GM19238 (cell line): ENCODE measurements around the gene PPP2R2D.
A peak's percentile ranks its signal among the peaks of the same experiment; 100 is the strongest.

Experiments
- DNase-seq: peaks from one replicate; pipeline ENCODE4 v3.0.0; 2011; ENCODE audit warnings: low spot score; ENCODE audit not compliant: insufficient read length

Gene PPP2R2D

DNA sequence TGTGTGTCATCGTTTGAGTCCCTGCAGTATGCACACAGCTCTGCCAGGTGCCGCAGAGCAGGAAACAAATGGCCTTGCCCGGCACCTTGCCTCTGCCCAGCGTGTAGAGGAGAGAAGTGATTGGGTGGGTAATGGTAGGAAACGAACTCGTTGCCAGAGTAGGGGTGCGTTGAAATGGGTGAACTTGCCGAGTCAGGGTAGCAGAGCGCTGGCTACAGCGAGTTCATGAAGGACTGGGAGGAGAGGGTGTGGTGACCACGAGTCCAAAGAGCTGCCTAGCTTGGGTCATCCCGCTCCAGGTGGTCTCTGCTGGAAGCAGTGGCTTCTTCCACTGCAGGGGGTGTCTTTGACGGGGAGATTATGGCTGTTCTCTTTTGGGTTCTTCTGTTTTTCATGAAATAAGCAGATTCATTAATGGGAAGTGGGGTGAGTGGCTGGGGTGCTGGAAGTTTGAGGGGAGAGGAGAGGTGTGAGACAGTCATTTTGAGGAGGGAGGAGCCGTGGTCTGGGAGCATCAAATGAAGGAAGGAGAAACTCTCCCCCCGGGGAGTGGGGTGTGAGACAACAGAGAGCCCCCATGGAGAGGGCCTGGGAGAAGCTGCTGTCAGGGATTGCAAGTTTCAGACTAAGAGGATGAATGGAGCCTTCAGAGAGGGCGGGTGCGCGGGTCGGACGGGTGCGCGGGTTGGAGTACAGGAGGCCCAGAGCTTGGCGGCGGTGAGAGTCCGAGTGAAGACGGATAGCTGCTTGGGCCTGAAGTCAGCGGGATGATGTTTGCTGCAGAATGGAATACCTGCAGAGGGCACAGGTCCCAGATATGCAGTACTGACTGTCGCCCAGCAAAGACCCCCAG lies 26.2 kb downstream of the PPP2R2D start:
- no peak for DNase-seq

DNA sequence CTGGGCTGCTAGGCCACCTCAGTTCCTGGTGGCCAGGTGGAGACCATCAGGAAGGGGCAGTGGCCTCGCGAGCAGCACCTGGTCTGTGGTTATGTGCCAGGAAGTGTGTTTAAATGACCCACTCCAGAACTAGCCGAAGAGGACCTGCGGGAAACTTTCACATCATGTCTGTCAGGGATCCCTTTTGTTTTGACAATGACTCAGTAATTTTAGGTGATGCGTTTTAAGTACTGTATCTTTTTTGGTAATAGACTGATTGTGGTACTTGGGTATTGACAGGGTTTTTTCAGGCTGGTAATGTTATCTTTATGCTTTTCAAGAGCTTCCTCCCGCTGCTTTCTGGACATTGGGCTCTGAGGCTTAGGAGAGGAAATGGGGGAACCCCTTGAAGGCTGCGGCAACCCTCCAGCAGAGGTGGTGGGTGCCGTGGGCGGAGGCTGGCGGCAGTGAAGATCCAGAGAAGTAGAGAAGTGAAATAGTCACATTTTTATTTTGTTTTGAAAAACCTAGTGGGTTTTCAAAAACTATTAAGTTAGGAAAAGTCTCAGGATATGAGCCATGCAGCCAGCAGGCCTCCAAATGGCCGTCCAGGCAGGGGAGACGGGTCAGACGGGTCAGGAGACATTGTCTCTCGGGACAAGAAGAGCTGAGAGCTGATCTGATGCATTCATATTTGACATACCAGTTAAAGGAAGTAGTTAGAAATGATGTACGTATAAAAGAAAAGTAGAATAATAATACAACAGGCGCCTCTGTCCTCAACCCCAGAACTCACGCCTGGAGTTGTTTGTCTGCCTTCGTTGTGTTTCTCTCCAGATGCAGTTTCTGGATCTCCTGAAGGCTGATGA lies 27.7 kb downstream of the PPP2R2D start:
- peak; percentile 54 for DNase-seq

DNA sequence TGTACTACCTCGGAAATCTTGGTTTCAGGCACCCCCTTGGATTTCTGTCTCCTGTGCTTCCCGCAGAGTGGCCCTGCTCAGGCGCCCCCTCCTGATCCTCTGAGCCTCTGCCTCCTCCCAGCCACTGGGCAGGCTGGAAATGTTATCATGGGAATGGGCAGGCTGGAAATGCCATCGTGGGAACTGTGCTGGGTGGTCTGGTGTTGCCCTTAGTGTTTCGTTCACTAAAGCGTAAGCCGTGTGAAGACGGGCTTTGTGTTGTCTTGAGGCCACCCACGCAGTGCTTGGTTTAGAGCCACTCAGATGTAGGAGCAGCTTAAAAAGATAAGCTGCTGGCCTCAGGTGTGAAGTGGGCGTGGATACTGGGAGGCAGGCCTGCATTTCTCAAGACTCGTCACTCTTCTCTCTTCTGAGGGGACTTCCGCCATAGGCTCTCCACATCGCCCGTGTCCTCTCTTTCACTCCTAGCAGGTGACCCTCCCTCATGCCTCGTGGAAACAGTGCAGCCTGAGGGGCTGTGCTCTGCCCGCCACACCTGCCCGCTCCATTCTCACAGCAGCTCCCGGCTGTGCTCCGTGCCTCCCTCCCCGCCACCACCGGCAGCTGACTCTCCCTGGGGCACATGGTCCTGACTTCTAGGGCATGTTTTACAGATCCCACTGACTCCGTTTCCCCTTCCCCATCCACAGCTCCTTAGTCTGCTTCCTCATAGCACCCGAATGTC lies 28.5 kb downstream of the PPP2R2D start:
- no peak for DNase-seq

DNA sequence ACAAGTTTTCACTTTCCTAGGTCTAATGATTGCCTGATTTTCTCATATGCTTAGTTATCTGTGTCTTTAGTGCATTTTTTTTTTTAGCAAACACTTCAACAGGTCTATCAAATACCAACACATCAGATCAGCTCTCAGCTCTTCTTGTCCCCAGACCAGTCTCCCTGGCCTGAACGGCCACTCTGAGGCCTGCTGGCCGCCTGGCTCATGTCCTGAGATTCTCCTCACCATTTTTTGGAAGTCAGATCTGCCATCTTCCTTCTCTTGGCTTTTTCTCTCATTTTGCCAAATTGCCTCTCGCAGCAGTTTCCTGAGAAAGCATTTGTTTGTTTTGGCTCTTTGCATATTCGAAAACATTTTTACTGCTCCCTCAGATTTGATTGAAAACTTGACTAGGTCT lies 29.3 kb downstream of the PPP2R2D start:
- DNase-seq, result no peak

DNA sequence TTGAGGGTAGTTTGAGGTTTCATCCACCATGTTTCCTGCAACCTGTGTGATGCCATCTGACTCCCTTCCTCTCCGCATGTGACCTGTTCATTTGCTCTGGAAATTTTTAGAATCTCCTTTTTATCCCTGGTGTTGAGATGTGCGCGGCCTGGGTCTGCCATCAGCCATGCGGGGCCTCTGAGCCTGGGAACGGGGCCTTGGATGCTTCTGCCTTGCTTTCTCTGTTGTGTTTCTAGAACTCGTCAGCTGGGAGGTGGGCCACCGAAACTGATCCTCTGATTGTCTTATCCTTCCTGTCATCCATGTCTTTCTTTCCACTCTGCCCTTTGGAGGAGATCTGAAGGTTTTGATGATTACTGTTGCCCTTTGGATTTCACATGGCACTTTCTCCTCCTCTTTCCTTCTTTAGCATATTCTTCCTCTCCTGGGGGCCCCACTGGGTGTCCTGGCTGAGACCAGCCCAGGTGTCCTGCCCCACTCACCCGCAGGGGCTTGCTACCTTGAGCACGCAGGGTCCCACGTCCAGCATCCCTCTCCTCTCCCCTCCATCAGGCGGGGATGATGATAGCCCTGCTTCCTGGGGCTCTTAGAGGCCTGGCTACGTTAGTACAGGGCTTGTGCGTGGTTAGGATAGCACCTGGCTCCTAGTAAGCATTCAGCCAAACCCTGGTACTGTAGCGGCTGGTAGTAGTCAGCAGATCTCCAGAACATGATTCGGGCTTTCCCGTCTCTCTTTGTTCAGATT lies 29.9 kb downstream of the PPP2R2D start:
- no peak for DNase-seq

DNA sequence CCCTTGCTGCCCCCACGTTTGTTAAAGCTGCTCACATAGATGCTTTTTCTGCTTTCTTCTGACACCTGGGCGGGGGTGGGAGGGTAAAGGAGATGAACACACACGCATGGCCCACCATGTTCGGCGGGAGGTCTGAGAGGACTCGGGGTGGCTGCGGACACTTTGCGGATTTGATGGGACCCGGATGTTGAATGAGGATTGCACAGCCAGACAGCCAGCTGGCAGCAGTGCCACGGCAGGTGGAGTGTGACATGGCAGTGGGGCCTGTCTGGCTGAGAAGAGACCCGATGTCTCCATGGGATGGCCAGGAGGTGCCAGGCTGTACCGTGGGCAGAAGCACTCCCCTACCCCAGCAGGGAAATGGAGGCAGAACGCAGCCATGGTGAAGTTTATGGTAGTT lies 31.2 kb downstream of the PPP2R2D start:
- no peak for DNase-seq

DNA sequence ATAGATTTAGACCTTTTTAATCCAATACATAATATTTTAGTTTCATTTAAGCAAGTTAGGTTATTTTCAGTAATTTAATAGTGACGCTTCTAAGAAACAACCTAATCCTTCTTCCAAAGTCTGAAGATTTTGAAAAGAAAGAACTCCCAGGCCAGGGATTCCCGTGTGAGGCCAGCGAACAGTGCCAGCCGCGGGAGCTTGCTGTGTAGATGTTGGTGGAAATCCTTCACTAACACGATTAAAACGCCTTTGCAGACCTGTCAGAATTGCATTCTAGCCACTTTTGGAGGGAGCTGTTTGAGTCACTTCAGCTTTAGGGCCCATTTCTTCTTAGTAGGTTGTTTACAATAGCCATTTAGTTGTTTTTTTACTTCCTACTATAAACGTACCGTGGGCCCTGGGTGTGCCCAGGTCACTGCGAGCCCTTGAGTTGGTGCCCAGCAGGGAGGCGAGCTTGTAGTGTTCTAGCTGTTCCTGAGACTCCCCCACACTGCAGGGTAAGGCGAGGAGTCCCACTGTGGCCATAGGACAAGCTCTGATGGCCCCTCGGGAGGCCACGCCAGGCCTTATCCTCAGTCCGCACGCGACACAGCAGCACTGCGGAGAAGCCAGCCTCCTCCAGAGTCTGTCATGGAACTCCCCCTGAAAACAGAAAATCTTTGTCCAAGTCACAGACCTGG lies 32.3 kb downstream of the PPP2R2D start:
- no peak for DNase-seq

DNA sequence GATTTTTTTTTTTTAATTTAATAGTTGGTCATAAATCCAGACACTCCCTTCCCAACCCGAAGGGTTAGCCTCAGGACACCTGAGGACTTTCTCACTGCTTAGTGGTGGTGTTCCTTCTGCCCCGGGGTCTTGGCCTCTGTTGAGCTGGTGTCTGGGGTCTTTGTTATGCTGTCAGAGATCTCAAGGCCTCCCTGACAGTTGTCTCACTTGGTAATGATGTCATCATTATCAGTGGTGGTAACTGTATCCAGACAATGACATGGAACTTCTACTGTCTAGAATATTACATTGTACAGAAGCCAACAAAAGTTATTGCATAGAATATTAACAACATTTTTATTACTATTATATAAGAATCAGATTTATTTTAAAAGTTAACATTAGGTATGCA lies 32.9 kb downstream of the PPP2R2D start:
- DNase-seq, result no peak

DNA sequence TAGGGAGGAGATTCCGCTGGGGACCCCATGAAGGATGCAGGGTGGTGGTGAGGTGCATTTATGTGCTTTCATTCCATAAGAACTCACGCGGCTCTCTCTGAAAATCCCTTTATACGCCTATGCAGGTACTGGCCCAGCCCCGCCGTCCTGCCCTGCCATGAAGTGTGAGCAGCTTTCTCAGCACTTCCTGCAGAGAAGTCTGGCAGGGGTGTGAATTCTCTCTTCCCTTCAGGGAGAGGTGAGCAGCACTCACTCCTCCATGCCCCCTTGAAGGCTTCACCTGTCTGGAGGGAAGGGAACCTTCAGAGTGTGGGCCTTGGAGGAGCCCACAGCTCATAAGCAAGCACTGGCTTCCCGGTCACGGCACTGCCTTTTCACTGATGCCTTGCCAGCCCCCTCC lies 34.0 kb downstream of the PPP2R2D start:
- DNase-seq, result no peak

DNA sequence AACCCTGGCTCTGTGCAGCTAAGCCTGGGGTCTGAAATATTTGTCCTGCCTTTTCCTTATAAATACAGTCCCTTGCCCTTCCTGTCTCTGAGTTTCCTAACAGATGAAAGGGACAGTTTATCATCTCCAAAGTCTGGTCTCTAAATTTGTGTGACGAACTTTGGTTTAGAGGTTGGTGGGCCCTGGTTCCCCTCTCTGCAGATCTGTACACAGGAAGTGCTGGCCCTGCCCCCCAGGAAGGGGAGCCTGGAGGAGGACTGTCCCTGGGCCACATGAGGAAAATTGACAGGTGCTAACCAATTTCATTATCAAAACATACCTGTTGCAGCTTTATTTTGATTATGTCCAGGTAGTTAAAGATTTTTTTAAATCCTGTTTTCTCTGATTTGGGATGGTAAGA lies 34.5 kb downstream of the PPP2R2D start:
- no peak for DNase-seq

DNA sequence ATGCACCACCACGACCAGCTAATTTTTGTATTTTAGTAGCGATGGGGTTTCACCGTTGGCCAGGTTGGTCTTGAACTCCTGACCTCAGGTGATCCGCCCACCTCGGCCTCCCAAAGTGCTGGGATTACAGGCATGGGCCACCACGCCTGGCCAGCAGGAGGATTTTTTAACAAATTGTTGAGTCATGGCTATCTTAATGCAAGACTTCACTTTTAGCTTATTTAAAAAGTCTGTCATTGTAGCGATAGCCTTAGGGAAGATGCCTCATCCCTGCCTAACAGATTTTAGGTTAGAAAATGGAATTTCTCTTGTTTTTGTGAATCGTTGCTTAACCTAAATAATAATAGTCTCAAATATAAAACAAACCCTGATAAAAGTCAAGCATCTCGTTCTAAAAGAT lies 35.5 kb downstream of the PPP2R2D start:
- no peak for DNase-seq

DNA sequence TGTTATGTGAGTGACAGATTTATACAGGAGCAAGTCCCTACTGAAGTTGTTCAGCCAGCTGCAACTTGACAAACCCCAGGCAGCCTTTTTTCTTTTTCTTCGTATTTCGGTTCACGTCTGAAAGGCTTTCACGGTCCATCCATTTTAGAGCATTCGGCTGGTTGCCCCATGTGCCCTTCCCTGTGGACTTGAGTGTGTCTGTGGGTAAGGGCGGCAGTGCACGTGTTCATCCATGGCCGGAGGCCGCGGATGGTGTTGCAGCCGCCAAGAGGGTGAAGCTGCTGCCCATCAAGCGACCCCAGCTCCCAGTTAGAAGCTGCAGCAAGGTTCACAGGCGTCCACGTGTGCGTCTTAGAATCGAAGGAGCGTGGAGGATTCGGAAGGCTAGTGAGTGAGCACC lies 35.9 kb downstream of the PPP2R2D start:
- DNase-seq, result no peak

DNA sequence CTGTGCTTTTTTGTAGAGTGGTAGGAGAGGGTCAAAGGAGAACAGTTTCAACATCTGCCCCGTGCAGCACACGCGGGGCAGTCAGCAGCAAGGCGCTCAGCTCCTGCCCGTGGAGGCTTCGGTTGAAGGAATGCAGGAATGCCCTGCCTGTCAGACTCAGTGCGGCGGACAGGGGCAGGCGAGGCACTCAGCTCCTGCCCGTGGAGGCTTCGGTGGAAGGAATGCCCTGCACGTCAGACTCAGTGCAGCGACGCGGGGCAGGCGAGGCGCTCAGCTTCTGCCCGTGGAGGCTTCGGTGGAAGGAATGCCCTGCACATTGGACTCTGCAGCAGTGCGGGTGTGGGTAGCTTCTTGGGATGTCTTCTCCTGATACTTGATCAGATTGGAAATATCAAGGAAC lies 37.0 kb downstream of the PPP2R2D start:
- no peak for DNase-seq

DNA sequence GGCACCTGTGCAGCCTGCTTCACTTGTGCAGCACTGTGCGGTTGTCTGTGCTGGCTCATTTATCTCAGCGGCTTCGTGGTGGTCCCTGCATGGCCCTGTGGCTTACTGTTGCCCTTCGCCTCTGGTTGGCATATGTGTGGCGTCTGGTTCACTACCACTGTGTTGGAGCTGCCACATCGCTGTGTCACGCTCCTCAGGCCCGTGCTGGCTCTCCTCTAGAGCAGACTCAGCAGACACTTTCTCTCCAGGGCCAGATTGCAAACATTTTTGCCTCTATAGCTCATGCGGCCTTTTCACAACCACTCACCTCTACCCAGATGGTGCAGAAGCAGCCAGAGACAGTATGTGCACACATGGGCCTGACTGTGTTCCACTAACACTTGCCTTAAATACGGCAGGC lies 37.9 kb downstream of the PPP2R2D start:
- no peak for DNase-seq

DNA sequence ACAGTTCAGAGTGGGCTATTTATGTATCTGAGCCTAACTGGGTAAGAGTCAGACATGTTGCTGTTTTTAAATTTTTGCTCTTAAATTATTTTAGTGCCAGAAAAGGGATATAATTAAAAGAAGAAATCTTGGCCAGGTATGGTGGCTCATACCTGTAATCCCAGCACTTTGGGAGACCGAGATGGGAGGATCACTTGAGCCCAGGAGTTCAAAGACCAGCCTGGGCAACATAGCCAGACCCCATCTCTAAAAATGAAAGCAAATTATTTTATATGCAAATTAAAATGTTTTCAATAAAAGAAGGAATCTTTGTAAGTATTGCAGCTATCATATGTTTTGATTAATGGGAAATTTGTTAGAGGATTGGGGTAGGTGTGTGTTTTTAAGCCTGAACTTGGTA lies 41.6 kb downstream of the PPP2R2D start:
- DNase-seq, result no peak

DNA sequence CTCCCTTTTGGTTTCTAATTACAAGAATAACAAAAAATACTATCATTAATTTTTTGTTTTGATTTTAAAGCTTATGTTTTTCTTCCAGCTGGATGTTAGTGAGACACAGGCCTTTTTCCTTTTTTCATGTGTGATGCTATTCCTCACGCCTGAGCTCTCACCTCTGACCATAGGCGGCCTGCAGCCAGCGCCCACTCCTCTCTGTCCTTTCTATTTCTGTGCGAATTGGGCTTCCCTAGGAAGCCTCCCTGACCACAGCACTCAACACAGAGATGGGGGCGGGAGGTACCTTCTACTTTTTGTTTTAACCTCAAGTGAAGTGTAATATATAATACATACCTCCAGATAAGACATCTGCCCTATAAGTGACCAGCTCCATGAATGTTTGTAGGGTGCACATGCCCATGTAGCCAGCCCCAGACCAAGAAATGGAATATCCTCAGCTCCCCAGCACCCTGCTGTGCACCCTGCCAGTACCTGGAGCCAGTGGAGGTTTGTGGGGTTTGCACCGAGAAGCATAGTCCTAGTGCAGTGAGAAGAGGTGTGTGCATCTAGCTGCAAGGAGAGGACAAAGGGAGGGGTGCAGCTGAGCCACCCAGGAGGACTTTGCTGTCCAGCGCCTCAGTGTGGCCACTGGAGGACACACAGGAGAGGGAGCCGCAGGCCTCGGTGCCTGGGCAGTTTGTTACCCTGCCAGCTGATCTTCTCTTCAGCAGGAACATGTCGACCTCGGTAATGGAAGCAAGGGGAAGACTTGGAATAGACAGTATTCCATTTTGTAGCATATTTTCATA lies 42.4 kb downstream of the PPP2R2D start:
- no peak for DNase-seq

DNA sequence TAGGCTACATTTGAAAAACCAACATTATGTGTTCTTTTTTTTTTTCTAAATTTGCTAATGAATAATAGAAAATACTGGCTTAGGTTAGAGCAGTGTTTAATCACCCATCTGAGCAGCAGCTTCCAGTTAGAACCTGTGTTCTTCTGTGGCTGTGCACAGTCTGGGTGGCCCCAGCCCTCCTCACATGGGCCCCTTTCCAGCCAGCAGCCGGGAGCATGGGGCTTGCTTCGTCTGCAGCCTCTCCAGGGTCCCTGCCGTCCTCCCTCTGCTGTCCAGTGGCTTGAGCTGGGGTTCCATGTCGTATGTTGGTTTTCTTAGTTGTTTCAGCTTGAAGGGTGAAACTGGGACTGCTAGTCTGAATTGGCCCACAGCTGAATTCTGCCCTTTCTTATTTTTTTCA lies 43.6 kb downstream of the PPP2R2D start:
- no peak for DNase-seq

DNA sequence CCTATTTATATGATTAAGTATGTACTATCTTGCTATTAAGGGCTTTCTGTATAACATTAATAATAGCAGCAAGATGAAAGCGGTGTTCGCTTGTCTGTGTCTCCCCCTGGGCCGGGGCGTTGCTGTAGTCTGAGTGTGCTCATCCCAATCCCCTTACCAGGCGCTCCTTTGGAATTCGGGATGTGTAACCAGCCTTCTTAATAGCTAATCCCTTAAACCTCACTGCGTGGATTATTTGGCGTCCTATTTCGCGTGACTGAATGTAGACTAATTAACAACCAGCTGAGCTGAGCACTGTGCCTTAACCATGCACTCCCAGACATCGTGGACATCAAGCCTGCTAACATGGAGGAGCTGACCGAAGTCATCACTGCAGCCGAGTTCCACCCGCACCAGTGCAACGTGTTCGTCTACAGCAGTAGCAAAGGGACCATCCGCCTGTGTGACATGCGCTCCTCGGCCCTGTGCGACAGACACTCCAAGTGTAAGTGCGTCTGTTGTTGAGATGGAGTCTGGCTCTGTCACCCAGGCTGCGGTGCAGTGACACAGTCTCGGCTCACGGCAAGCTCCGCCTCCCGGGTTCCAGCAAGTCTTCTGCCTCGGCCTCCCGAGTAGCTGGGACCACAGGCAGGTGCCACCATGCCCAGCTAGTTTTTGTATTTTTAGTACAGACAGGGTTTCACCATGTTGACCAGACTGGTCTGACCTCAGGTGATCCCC lies 44.3 kb downstream of the PPP2R2D start:
- no peak for DNase-seq

DNA sequence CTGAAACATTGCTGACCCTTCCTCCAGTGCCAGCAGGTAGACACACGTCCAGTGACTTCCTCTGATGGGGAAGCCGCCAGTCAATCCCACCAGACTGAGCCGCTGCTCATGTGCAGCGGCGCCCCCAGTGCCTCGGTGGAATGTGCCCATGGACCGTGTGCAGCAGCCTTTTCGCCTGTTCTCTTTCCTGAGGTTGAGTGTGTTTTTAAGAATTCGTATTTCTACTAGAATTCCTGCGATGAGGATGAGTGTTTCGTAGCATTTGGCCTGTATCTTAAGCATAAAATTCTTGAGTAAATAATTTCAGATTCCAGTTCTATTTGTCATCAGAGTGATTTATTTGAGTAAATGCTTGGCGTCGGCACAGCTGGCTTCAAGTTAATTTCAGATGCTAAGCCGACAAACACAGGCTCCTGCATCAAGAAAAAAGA lies 45.5 kb downstream of the PPP2R2D start:
- no peak for DNase-seq
